ENCODE data around the gene TYW3.
"Not testable (repeated sequence)": the region's sequence is repeated elsewhere in the genome, so short reads cannot be mapped to it uniquely, and the experiment has no call there.

Gene TYW3

DNA sequence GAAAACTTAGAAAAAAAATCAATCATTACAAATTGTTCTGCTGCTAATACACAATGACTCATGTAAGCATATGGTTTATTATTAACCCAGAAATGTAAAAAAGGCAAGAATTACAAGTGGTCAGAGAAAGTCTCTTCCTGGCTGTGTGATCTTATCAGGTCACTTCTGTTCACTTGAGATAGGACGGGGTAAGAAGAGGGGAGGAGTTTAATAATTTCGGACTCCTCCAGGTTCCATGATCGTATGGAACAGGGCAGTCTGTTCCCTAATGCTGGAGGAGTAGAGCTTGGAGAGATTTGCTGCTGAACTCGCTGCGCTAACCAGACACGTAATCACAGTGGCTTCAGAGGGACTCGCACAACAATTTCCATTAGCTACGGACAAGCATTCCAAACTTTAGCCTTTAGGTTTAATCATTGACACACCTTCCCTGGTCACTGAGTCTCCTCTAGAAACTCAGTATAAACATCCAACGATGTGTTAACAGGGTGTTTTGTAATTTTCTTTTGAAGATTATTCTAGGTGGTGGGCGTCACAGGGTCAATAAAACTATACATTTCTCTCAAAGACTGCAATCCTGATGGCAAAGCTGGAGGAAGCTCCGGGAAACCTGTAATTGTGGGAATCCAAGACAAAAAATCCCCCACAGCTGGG lies 1.4 kb upstream of the TYW3 start:
- no peak for DNase-seq (ENCODE audit: low read depth in 2 of 2)

DNA sequence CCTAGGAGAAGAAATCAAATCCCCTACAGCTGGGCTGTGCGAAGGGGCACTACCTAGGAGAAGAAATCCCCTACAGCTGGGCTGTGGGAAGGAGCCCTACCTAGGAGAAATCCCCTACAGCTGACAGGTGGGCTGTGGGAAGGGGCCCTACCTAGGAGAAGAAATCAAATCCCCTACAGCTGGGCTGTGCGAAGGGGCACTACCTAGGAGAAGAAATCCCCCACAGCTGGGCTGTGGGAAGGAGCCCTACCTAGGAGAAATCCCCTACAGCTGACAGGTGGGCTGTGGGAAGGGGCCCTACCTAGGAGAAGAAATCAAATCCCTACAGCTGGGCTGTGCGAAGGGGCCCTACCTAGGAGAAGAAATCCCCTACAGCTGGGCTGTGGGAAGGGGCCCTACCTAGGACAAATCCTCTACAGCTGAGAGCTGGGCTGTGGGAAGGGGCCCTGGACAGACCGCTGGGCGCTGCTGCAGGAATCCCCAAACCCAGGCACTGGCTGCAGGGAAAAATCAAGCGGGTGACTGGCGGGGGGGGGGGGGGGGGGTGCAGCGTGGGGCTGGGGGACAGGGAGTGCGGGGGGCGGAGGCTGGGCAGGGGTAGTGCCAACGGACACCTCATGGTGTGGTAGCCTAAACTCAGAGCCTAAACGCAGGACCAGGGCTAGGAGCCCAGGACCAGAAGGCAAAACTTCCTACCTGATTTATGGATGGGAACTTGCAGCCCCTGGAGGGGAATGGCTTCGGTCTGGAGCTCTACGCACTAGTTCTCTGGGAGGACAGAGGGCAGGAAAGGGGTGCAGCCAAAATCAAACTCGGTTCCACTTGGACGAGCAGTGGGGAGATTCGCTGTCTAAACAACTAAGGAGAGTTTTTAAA lies 643 bp upstream of the TYW3 start:
- DNase-seq (ENCODE audit: low read depth in 2 of 2): peak in 1 of 2 donors; percentile 1

GRCh38 chr1:74733604-74734484 lies 892 bp downstream of the TYW3 start:
- DNase-seq (ENCODE audit: low read depth in 2 of 2): peak in 1 of 2 donors; percentile 42

DNA sequence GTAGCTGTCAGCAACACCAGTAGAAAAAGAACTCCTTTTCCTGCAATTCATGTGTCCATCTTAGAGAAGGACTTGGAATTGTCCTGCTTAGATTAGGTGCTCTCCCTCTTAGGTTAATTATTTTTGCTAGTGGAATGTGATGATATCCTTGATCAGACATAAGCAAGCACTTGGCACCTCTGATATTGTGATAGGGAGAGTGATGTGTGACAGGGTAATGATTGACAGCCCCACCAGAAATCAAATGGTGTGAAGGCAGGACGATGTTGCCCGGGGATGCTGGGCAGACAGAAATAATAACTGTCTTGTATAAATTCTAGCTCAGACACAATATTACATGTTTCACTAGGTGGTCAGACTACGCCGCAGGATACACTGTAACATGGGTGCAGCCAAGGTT lies 4.4 kb downstream of the TYW3 start:
- no peak for DNase-seq (ENCODE audit: low read depth in 2 of 2)

GRCh38 chr1:74740307-74740980 lies 7.5 kb downstream of the TYW3 start:
- not testable (repeated sequence) for DNase-seq (ENCODE audit: low read depth in 2 of 2)

DNA sequence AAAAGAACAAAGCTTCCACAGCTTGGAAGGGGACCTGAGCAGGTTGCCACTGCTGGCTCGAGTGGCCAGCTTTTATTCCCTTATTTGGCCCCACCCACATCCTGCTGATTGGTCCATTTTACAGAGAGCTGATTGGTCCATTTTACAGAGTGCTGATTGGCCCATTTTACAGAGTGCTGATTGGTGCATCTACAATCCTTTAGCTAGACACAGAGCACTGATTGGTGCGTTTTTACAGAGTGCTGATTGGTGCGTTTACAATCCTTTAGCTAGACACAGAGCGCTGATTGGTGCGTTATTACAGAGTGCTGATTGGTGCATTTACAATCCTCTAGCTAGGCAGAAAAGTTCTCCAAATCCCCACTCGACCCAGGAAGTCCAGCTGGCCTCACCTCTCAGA lies 12.3 kb downstream of the TYW3 start:
- not testable (repeated sequence) for DNase-seq (ENCODE audit: low read depth in 2 of 2)

- DNase-seq (ENCODE audit: low read depth in 2 of 2): no peak
Observed at GRCh38 chr1:74748960-74749359, 16.0 kb downstream of the TYW3 start.

DNA sequence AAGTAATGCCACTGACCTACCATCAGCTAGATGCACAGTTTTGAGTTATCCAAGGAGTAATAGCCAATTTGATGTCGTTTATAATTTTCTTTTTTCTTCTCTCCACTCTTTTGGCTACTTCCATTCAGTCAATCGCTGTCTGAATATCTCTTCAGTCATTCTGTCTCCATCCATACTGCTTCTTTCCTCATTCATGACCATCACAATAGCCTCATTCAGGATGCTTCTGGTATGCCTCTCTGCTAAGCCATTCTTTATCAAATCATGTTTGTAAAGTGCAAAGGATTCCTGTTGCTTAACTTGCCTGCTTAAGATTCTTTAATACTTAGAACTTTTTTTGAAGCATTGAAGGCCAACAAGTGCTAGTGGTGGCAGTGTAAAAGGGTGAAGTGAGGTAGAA lies 20.2 kb downstream of the TYW3 start:
- no peak for DNase-seq (ENCODE audit: low read depth in 2 of 2)

DNA sequence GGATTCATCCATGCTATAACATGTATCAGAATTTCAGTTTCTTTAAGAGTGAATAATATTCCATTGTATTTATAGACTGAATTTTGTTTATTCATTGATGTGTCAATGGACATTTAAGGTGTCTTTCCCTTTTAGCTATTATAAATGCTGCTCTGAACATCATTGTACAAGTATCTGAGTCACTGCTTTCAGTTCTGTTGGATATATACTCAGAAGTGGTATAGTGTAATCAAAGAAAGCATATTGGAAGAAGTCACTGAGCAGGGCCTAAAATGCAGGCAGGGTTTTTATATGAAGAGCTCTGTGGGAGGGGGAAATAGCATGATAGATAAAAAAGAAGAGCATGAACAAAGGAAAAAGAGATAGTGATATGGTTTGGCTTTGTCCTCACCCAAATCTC lies 22.5 kb downstream of the TYW3 start:
- no peak for DNase-seq (ENCODE audit: low read depth in 2 of 2)

DNA sequence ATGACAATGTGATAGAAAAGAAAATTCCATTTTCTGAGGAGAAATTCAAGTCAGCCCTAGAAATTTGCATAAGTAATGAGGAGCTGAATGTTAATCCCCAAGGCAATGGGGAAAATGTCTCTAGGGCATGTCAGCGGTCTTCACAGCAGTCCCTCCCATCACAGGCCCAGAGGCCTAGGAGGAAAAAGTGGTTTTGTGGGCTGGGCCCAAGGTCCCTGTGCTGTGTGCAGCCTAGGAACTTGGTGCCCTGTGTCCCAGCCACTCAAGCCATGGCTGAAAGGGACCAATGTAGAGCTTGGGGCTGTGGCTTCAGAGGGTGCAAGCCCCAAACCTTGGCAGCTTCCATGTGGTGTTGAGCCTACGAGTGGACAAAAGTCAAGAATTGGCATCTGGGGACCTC lies 23.7 kb downstream of the TYW3 start:
- not testable (repeated sequence) for DNase-seq (ENCODE audit: low read depth in 2 of 2)

DNA sequence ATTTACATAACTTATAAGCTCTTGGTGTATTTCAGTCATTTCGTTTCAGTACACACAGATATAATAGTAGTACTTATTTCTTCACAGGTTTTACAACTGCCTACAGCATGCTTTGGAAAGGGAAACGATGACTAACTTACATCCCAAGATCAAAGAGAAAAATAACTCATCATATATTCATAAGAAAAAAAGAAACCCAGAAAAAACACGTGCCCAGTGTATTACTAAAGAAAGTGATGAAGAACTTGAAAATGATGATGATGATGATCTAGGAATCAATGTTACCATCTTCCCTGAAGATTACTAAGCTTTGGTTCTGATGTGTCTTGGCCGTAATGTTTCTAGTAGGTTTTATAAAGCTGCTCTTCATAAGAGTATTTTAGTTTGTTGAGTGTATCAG lies 30.9 kb downstream of the TYW3 start:
- DNase-seq (ENCODE audit: low read depth in 2 of 2): no peak

- DNase-seq (ENCODE audit: low read depth in 2 of 2): no peak
Observed at GRCh38 chr1:74766579-74766978, 33.6 kb downstream of the TYW3 start.

- DNase-seq (ENCODE audit: low read depth in 2 of 2): no peak
Observed at GRCh38 chr1:74767490-74767889, 34.5 kb downstream of the TYW3 start.

GRCh38 chr1:74771913-74772515 lies 39.1 kb downstream of the TYW3 start:
- DNase-seq (ENCODE audit: low read depth in 2 of 2): peak in 1 of 2 donors; percentile 10

GRCh38 chr1:74772945-74773344 lies 40.0 kb downstream of the TYW3 start:
- DNase-seq (ENCODE audit: low read depth in 2 of 2): no peak

DNA sequence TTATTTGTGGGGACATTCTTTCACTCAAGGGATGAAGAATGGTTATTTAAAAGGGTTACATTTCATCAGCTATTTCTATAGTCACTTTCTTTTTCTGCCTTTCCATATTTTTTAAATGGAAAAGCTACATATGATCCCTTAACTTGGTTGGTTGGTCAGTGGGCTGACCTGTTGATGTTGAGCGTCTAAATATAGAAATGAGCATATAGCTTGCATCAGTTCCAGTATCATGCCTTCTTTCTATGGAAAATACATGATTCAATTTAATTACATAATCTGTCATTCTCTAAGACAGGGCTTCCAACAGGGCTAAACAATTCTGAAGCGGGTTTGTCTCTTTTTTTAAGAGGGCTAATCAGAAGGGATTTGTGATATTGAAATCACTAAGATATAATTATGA lies 40.6 kb downstream of the TYW3 start:
- DNase-seq (ENCODE audit: low read depth in 2 of 2): no peak

- no peak for DNase-seq (ENCODE audit: low read depth in 2 of 2)
Observed at GRCh38 chr1:74775735-74776134, 42.8 kb downstream of the TYW3 start.

- no peak for DNase-seq (ENCODE audit: low read depth in 2 of 2)
Observed at GRCh38 chr1:74777525-74777924, 44.6 kb downstream of the TYW3 start.

DNA sequence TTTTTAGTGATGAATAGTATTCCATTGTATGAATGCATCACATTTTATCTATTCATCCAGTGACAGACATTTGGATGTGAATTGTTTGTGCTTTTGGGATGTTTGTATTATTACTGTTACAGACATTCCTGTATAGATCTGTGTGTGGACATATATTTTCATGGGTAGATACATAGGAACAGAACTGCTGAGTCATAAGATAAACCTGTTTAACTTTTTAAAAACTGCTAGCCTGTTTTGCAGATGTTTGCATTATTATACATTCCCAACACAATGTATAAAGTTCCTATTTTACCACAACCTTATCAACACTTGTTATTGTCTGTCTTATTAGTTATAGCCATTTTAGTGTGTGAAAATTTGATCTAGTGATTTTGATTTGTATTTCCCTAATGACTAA lies 46.8 kb downstream of the TYW3 start:
- no peak for DNase-seq (ENCODE audit: low read depth in 2 of 2)

GRCh38 chr1:74780594-74780993 lies 47.6 kb downstream of the TYW3 start:
- DNase-seq (ENCODE audit: low read depth in 2 of 2): no peak

DNA sequence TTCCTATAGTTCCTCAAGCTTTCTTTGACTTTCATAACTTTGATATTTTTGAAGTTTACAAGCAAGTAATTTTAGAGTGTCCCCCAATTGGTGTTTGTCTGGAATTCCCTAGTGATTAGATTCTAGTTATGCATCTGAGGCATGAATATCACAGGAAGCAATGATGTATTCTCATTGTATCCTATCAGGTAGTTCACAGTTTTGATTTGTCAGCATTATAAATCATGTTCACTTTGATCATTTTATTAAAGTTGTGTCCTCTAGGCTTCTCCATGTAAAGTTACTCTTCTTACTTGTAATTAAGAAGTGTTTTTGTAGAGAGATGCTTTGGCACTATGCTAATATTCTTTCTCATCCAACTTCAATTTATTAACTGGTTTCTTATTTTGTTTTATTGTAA lies 53.0 kb downstream of the TYW3 start:
- no peak for DNase-seq (ENCODE audit: low read depth in 2 of 2)

All from stimulated activated CD4-positive, alpha-beta T cell treated with anti-CD3 and anti-CD28 coated beads, Interleukin-1b, Interleukin-23, amount 100 ng/mL, for 4 hours (primary cell).